GM10248 (cell line): Measurements from ENCODE around the gene DRAXIN.
"Not testable (repeated sequence)": the region's sequence is repeated elsewhere in the genome, so short reads cannot be mapped to it uniquely, and the experiment has no call there.

Experiments used
- CTCF ChIA-PET: fragments of 300-600 bp; sonication (Branson Sonifier 250); formaldehyde crosslinking; extraction: SDS; loops from one replicate; lab custom pipeline; 2021; ENCODE audit warnings: antibody characterized with exemption; lab: Yijun Ruan, JAX
- POLR2A ChIA-PET: fragments of 350-650 bp; sonication (Branson Sonifier 250); formaldehyde crosslinking; extraction: SDS; loops from one replicate; lab custom pipeline; 2020; ENCODE audit warnings: antibody characterized with exemption; lab: Yijun Ruan, JAX
- DNase-seq: peaks from one replicate; pipeline ENCODE4 v3.0.0; 2012; ENCODE audit errors: extremely low spot score
- CTCF ChIP-seq: IDR thresholded peaks from 2 replicates; pipeline ENCODE4 v1.5.1; 2012; ENCODE audit warnings: mild to moderate bottlenecking, low read depth; ENCODE audit errors: extremely low read depth, missing control alignments, control extremely low read depth

The DRAXIN gene, protein sequence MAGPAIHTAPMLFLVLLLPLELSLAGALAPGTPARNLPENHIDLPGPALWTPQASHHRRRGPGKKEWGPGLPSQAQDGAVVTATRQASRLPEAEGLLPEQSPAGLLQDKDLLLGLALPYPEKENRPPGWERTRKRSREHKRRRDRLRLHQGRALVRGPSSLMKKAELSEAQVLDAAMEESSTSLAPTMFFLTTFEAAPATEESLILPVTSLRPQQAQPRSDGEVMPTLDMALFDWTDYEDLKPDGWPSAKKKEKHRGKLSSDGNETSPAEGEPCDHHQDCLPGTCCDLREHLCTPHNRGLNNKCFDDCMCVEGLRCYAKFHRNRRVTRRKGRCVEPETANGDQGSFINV

DNA sequence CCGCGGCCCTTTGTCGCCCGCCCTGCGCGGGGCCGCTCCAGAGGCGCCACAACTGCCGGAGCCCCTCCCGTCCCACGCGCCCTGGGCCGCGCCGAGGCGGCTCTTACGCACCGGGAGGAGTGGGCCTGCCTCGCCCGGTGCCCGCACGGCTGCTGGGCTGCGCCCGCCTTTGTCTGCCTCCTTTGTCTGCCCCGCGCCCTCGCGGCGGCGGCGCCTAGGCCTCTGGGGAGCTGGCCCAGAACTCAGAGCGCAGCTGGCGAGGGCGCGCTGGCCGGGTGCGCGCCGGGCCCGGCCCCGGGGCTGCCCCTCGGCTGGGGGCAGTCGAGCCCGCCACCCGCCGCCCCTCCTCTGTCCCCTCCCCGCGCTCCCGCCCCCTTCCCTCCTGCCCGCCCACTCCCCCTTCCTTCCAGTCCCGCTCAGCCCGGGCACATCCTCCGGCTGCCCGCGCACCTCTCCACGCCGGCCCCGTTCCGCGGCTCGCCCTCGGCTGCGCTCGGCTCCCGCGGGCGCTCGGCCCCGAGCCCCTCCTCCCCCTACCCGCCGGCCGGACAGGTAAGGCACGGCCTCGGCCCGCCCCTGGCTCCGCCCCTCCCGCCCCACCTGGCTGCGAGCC lies at the start of gene DRAXIN:
TSS of gene DRAXIN (plus strand) at position 409 of the 613 bp plus-strand sequence. CDS start 14,549 bp downstream, outside the sequence.
- DNase-seq: no peak
- TF ChIP-seq CTCF: no peak
- POLR2A ChIA-PET: no interaction called here
- CTCF ChIA-PET: no interaction called here

DNA sequence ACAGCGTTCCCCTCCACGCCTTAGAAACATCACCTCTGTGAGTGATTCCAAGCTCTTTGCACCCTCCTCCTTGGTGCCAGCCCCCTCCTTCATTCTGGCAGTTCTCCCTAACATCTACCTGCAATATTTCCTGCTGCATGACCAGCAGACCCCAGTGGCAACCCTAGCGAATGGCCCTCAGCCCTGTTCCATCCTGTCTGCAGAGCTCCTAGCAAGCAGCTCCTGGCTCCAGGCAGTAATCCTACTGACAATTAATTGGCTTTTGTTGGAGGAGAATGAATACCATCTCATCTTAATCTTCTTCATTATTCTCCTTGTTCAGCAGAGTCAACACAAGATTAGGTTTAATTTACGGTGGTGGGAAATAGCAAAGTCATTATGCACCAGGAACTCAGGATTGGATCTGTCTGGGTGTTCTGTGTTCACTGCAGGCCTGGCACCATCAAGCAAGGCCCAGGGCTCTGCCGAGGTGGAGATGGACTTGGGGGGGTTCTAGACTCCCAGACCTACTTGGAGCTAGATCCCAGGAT lies 49.7 kb upstream of the DRAXIN start:
- no peak for DNase-seq
- no peak for TF ChIP-seq CTCF
- ChIA-PET CTCF (interaction anchor here (0.8 to 16.0 kb wide), 26 partner anchors 8 to 610 kb away, joined by 3 to 248 read pairs (median 4); partner anchors contain the start of genes AGTRAP, FBXO2, FBXO44 and FBXO6), POLR2A (no interaction called here)

DNA sequence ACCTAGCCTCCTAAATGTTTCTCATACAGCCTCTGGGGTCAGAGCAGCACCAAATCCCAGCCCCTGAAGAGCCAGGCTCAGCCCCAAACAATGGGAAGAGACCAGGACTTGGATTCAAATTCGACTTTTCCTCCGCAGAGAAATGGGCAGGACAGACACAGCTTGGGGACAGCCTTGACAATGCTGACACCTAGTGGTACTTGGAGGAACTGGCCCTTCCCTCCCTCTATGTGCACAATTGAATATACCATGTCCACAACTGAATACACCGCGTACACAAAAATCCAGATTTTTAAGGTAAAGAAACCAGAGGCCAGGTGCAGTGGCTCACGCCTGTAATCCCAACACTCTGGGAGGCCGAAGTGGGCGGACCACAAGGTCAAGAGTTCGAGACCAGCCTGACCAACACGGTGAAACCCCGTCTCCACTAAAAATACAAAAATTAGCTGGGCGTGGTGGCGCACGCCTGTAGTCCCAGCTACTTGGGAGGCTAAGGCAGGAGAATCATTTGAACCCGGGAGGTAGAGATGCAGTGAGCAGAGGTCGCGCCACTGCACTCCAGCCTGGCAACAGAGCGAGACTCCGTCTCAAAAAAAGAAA lies 49.0 kb upstream of the DRAXIN start:
- POLR2A ChIA-PET: not testable (repeated sequence)
- TF ChIP-seq CTCF: peak; percentile 95
- CTCF ChIA-PET: interaction anchor here (0.9 to 16.0 kb wide), 26 partner anchors 9 to 615 kb away, joined by 3 to 248 read pairs (median 4); partner anchors contain the start of genes AGTRAP, DISP3, FBXO2 and FBXO44
- DNase-seq: peak; percentile 83

GRCh38 chr1:11643782-11644181 lies 47.7 kb upstream of the DRAXIN start:
- ChIA-PET CTCF (interaction anchor here (0.7 to 16.0 kb wide), 21 partner anchors 10 to 1149 kb away, joined by 3 to 248 read pairs (median 5); partner anchors contain the start of genes AGTRAP, DISP3, FBXO2 and FBXO44), POLR2A (no interaction called here)
- DNase-seq: no peak
- no peak for TF ChIP-seq CTCF

DNA sequence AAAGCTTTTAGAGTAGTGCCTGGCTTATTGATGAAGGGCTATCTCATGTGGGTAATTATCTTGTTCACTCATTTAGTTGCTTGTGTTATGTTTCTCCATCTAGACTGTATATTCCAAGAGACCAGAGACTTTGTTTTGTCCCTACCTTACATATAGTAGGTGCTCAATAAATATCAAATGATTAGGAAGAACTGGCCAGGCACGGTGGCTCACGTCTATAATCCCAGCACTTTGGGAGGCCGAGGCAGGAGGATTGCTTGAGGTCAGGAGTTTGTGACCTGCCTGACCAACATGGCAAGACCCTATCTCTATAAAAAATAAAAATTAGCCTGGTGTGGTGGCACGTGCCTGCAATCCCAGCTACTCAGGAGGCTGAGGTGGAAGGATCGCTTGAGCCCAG lies 46.2 kb upstream of the DRAXIN start:
- POLR2A ChIA-PET: no interaction called here
- CTCF ChIA-PET: interaction anchor here (0.8 to 16.0 kb wide), 22 partner anchors 8 to 608 kb away, joined by 3 to 248 read pairs (median 6); partner anchors contain the start of genes FBXO2, FBXO44 and FBXO6
- no peak for DNase-seq
- no peak for TF ChIP-seq CTCF
